GM12864 (cell line): ENCODE results near the gene SUGP2.
A peak's percentile ranks its signal among the peaks of the same experiment; 100 is the strongest.

Experiments used
- DNase-seq: peaks from one replicate; pipeline ENCODE4 v3.0.0-alpha.2; 2011; ENCODE audit warnings: low read depth
- H3K4me3 ChIP-seq: 2 replicates; pipeline ENCODE4 v1.5.1; 2011; ENCODE audit warnings: mild to moderate bottlenecking, low read depth, low read length, control low read depth
- CTCF ChIP-seq: IDR thresholded peaks from 2 replicates; pipeline ENCODE4 v1.5.1; 2011; ENCODE audit warnings: low read depth, mild to moderate bottlenecking, moderate library complexity, low read length, control low read depth, inconsistent platforms; ENCODE audit errors: missing control alignments

Gene SUGP2

GRCh38 chr19:19054315-19054938, 21.1 kb upstream of the SUGP2 start:
- DNase-seq, result no peak
- no peak for TF ChIP-seq CTCF

GRCh38 chr19:19053508-19054314, 20.4 kb upstream of the SUGP2 start:
- TF ChIP-seq CTCF, result peak; percentile 86
- no peak overlapping the region for H3K4me3 ChIP-seq
- no peak for DNase-seq

More at GRCh38 chr19:19054315-19054938, 21.1 kb upstream of the SUGP2 start:
- H3K4me3 ChIP-seq, result no peak overlapping the region

GRCh38 chr19:19052921-19053320, 19.6 kb upstream of the SUGP2 start:
- no peak for DNase-seq
- no peak overlapping the region for H3K4me3 ChIP-seq
- TF ChIP-seq CTCF, result no peak

GRCh38 chr19:19051478-19052213, 18.3 kb upstream of the SUGP2 start:
- no peak for TF ChIP-seq CTCF
- H3K4me3 ChIP-seq, result no peak overlapping the region
- no peak for DNase-seq

- H3K4me3 ChIP-seq, result no peak overlapping the region
- no peak for DNase-seq
- TF ChIP-seq CTCF, result no peak
These were observed 17.4 kb upstream of the SUGP2 start for GRCh38 chr19:19050731-19051130.

- H3K4me3 ChIP-seq, result no peak overlapping the region
- TF ChIP-seq CTCF, result no peak
- no peak for DNase-seq
These were observed 16.8 kb upstream of the SUGP2 start for GRCh38 chr19:19050104-19050503.
